CD14-positive monocyte (primary cell): ENCODE data around the gene EIF5A2. TPM values are rescaled to one million over a fixed set of nuclear protein-coding genes. Genes with fewer than 3 reads are reported as not detected.
A peak's percentile ranks its signal among the peaks of the same experiment; 100 is the strongest.

Experiments used
- DNase-seq, 3 donors: peaks; one replicate each; pipeline ENCODE4 v3.0.0-alpha.2; 2011 to 2022
- H2AFZ ChIP-seq: 2 replicates; pipeline ENCODE4 v1.6.0; 2012; ENCODE audit warnings: mild to moderate bottlenecking, low read depth, low read length, inconsistent platforms; ENCODE audit not compliant: insufficient read depth, poor library complexity, severe bottlenecking
- H3K27ac ChIP-seq, 2 donors: 1 replicate in 1 of 2; 2 replicates in 1 of 2; pipeline ENCODE4 v1.5.1; 2012 to 2013; ENCODE audit warnings: low read length in 2 of 2, control low read depth in 1 of 2, inconsistent platforms in 1 of 2, low read depth in 1 of 2, mild to moderate bottlenecking in 1 of 2
- H3K27me3 ChIP-seq, 2 donors: one replicate each; pipeline versions ENCODE4 v1.6.0 to v1.6.1; 2011 to 2013; ENCODE audit warnings: low read length in 2 of 2; ENCODE audit not compliant: control insufficient read depth in 2 of 2, insufficient read depth in 2 of 2
- H3K36me3 ChIP-seq, 2 donors: replicated peaks in 1 of 2; 1 replicate in 1 of 2; 2 replicates in 1 of 2; pipeline versions ENCODE4 v1.5.1 to v1.6.1; 2012 to 2013; ENCODE audit warnings: low read length in 2 of 2, control low read depth in 1 of 2, inconsistent platforms in 1 of 2, mild to moderate bottlenecking in 1 of 2; ENCODE audit not compliant: insufficient read depth in 2 of 2, control insufficient read depth in 1 of 2
- H3K4me1 ChIP-seq, 2 donors: 1 replicate in 1 of 2; 2 replicates in 1 of 2; pipeline versions ENCODE4 v1.5.1 to v1.6.1; 2012 to 2013; ENCODE audit warnings: low read length in 2 of 2, control low read depth in 1 of 2, inconsistent platforms in 1 of 2, mild to moderate bottlenecking in 1 of 2, moderate library complexity in 1 of 2; ENCODE audit not compliant: insufficient read depth in 2 of 2, control insufficient read depth in 1 of 2
- H3K4me2 ChIP-seq: replicated peaks from 2 replicates; pipeline ENCODE3; 2012; ENCODE audit warnings: low read length, moderate library complexity, mild to moderate bottlenecking; ENCODE audit not compliant: poor library complexity, severe bottlenecking; ENCODE audit errors: extremely low read depth
- H3K4me3 ChIP-seq, 3 experiments: fragments of 200-600 bp in 1 of 3; sonication (generic) in 1 of 3; replicated peaks in 1 of 3; 1 replicate in 2 of 3; 2 replicates in 1 of 3; pipeline ENCODE4 v1.5.1; 2011 to 2013; ENCODE audit warnings: low read length in 3 of 3, mild to moderate bottlenecking in 3 of 3, control low read depth in 2 of 3, low read depth in 2 of 3, inconsistent platforms in 1 of 3, moderate library complexity in 1 of 3
- H3K79me2 ChIP-seq: 2 replicates; pipeline ENCODE4 v1.6.0; 2012; ENCODE audit warnings: mild to moderate bottlenecking, control low read depth, inconsistent platforms, low read length, moderate library complexity; ENCODE audit not compliant: insufficient read depth
- H3K9ac ChIP-seq: 2 replicates; pipeline ENCODE4 v1.6.0; 2017; ENCODE audit warnings: low read length, mild to moderate bottlenecking; ENCODE audit not compliant: insufficient read depth, poor library complexity, severe bottlenecking
- H3K9me3 ChIP-seq, 2 donors: replicated peaks in 1 of 2; 1 replicate in 1 of 2; 2 replicates in 1 of 2; pipeline versions ENCODE4 v1.5.1 to v1.6.1; 2012 to 2013; ENCODE audit warnings: low read length in 2 of 2, control low read depth in 1 of 2; ENCODE audit not compliant: control insufficient read depth in 1 of 2, insufficient read depth in 1 of 2
- H4K20me1 ChIP-seq: 2 replicates; pipeline ENCODE4 v1.6.0; 2012; ENCODE audit warnings: mild to moderate bottlenecking, low read length, control low read depth, moderate library complexity; ENCODE audit not compliant: insufficient read depth
- H3K27ac Mint-ChIP-seq, 7 donors: one replicate each; pipeline ENCODE4 v1.8.0; 2020; ENCODE audit warnings: mild to moderate bottlenecking in 7 of 7, mixed read lengths in 7 of 7, moderate library complexity in 6 of 7, inconsistent platforms in 2 of 7
- H3K27me3 Mint-ChIP-seq, 3 donors: one replicate each; pipeline ENCODE4 v1.8.0; 2021 to 2022; ENCODE audit warnings: low read depth in 3 of 3, mild to moderate bottlenecking in 3 of 3, mixed read lengths in 3 of 3, moderate library complexity in 3 of 3, inconsistent platforms in 1 of 3
- H3K36me3 Mint-ChIP-seq, 2 donors: one replicate each; pipeline ENCODE4 v1.8.0; 2020; ENCODE audit warnings: mixed read lengths in 2 of 2, inconsistent platforms in 1 of 2, mild to moderate bottlenecking in 1 of 2
- H3K4me1 Mint-ChIP-seq: one replicate; pipeline ENCODE4 v1.8.0; 2020; ENCODE audit warnings: mild to moderate bottlenecking, mixed read lengths
- H3K4me3 Mint-ChIP-seq, 2 donors: one replicate each; pipeline ENCODE4 v1.8.0; 2020; ENCODE audit warnings: mild to moderate bottlenecking in 2 of 2, mixed read lengths in 2 of 2, moderate library complexity in 1 of 2
- H3K9me3 Mint-ChIP-seq, 7 donors: one replicate each; pipeline ENCODE4 v1.8.0; 2020 to 2022; ENCODE audit warnings: mixed read lengths in 7 of 7, mild to moderate bottlenecking in 6 of 7, moderate library complexity in 6 of 7, inconsistent platforms in 2 of 7
- WGBS: methylation state at CpG from one replicate; pipeline ENCODE4 v1.1.5; 2013; ENCODE audit warnings: missing lambda C conversion rate; ENCODE audit not compliant: insufficient coverage; 5-methylcytosine and 5-hydroxymethylcytosine counted together
- intact Hi-C, 2 donors: fragments of 100-400 bp; cut with micrococcal nuclease; formaldehyde crosslinking; loops; one replicate each; pipeline versions ENCODE4 v1.15.0 to v1.15.1; 2023
- polyA plus RNA-seq, 3 donors: library from polyadenylated mRNA; depleted of rRNA in 1 of 3; unstranded in 2 of 3; stranded (reverse) in 1 of 3; fragments of 300-500 nt in 2 of 3; fragments of >200 nt in 1 of 3; fragmentation: Illumina TruSeq in 2 of 3; gene quantifications; 1 replicate in 2 of 3; 2 replicates in 1 of 3; pipeline ENCODE4 v1.2.3, GENCODE V29; 2012 to 2021
- TF ChIP-seq, protein P1 (sequence below): fragments of 200-600 bp; IDR thresholded peaks from one replicate; pipeline ENCODE4 v1.8.0; 2022; ENCODE audit warnings: antibody characterized with exemption, mild to moderate bottlenecking

EIF5A2 gene
- polyA plus RNA-seq, 3 donors: 0.49 to 5.4 (median 1.4) TPM

DNA sequence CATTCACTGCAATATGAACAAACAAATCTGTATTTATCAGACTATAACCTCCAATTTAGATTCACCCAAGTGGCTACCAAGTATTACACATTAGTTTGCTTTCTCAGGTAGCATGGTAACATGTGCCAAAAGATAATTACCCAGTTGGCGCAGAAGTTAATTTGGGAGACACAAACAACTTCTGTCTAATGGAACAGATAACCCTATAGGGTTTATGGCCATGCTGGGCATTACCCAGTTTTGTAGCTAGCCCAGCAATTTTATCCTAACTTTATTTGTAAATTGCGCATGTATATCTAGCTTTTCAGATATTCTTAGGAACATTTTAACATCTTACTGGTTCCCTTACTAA, 39.2 kb downstream of the EIF5A2 start:
- WGBS: 10% methylated on average over 2 of the region's 2 CpGs
- Histone ChIP-seq H3K9ac (peak overlapping the region; percentile 89), H3K36me3 (peaks cover 13 to 27% of the 10 kb centered on the region in 2 donors), H3K27ac (peak overlapping the region; percentile 95 to 99), H4K20me1 (peaks cover 25% of the 10 kb centered on the region), H3K27me3 (no peaks in the 10 kb centered on the region), H3K4me3 (peak overlapping the region; percentile 89 to 96 (median 90)), H2AFZ (peak overlapping the region; percentile 81), H3K79me2 (peaks cover 35% of the 10 kb centered on the region), H3K4me1 (peaks cover 34 to 44% of the 10 kb centered on the region in 2 donors), H3K9me3 (no peaks in the 10 kb centered on the region), H3K4me2 (peak overlapping the region; percentile 73)
- H3K27ac Mint-ChIP-seq: peak overlapping the region; percentile 97 to 100 (median 99)
- no peak for DNase-seq
- TF ChIP-seq, protein P1, sequence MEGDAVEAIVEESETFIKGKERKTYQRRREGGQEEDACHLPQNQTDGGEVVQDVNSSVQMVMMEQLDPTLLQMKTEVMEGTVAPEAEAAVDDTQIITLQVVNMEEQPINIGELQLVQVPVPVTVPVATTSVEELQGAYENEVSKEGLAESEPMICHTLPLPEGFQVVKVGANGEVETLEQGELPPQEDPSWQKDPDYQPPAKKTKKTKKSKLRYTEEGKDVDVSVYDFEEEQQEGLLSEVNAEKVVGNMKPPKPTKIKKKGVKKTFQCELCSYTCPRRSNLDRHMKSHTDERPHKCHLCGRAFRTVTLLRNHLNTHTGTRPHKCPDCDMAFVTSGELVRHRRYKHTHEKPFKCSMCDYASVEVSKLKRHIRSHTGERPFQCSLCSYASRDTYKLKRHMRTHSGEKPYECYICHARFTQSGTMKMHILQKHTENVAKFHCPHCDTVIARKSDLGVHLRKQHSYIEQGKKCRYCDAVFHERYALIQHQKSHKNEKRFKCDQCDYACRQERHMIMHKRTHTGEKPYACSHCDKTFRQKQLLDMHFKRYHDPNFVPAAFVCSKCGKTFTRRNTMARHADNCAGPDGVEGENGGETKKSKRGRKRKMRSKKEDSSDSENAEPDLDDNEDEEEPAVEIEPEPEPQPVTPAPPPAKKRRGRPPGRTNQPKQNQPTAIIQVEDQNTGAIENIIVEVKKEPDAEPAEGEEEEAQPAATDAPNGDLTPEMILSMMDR: no peak
- peak overlapping the region; percentile 83 to 99 for H3K4me3 Mint-ChIP-seq
- intact Hi-C loops: no loop called here
- H3K27me3 Mint-ChIP-seq: peaks cover 0 to 1% (median 0%) of the 10 kb centered on the region in 3 donors
- peaks cover 18 to 26% of the 10 kb centered on the region in 2 donors for H3K36me3 Mint-ChIP-seq
- H3K9me3 Mint-ChIP-seq: no peaks in the 10 kb centered on the region
- H3K4me1 Mint-ChIP-seq: peaks cover 28% of the 10 kb centered on the region

DNA sequence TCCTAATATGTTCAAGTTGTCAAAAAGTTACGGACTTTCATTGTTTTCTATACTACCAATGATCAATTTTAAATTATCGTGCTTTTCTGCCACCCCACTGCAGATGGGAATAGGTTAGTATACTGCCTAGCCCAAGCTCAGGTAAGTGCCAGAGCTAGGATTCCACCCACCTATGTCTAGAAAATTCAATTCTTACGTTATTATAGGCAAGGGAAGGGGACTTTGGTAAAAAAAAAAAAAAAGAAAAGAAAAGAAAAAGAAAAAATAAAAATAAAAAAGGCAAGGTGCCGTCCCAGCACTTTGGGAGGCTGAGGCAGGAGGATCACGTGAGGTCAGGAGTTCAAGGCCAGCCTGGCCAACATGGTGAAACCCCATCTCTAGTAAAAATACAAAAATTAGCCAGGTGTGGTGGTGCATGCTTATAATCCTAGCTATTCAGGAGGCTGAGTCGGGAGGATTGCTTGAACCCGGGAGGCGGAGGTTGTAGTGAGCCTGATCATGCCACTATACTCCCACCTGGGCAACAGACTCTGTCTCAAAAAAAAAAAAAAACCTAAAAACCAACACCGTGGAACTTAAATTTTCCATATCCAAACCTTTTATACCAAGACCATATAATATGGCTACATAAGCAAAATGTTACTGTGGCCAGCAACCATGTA, 39.7 kb downstream of the EIF5A2 start:
- Mint-ChIP-seq H3K27ac (peak overlapping the region; percentile 31 to 100 (median 99)), H3K27me3 (peaks cover 0 to under 1% (median 0%) of the 10 kb centered on the region in 3 donors), H3K4me1 (peaks cover 33% of the 10 kb centered on the region), H3K9me3 (no peaks in the 10 kb centered on the region), H3K36me3 (peaks cover 18 to 26% of the 10 kb centered on the region in 2 donors), H3K4me3 (peak overlapping the region; percentile 83 to 99)
- Histone ChIP-seq H3K36me3 (peaks cover 13 to 27% of the 10 kb centered on the region in 2 donors), H3K27ac (peak overlapping the region; percentile 48 to 99), H3K4me3 (peak overlapping the region; percentile 89 to 96 (median 90)), H3K9me3 (no peaks in the 10 kb centered on the region), H3K9ac (peak overlapping the region; percentile 89), H3K79me2 (peaks cover 35% of the 10 kb centered on the region), H3K27me3 (no peaks in the 10 kb centered on the region), H3K4me1 (peaks cover 39 to 50% of the 10 kb centered on the region in 2 donors), H3K4me2 (peak overlapping the region; percentile 73), H4K20me1 (peaks cover 25% of the 10 kb centered on the region), H2AFZ (no peak overlapping the region)
- intact Hi-C loops: no loop called here
- WGBS: 40% methylated on average over 2 of the region's 9 CpGs
- no peak for DNase-seq
- TF ChIP-seq, protein P1: no peak
